Naive thymus-derived CD4-positive, alpha-beta T cell (primary cell): ENCODE measurements around the gene ADCK2. TPM values are rescaled to one million over a fixed set of nuclear protein-coding genes. Genes with fewer than 3 reads are reported as not detected.
"Not testable (repeated sequence)": the region's sequence is repeated elsewhere in the genome, so short reads cannot be mapped to it uniquely, and the experiment has no call there.

Experiments used
- ATAC-seq: fragments of 150-1000 bp; cut with Tn5 transposase; 2 replicates; pipeline ENCODE4 v1.10.0; 2021; ENCODE audit warnings: mild to moderate bottlenecking, moderate library complexity
- CTCF ChIA-PET: fragments of 350-600 bp; sonication (Branson Sonifier 250); formaldehyde crosslinking; loops from one replicate; lab custom pipeline; 2021; ENCODE audit warnings: antibody characterized with exemption; lab: Charles Lee
- POLR2A ChIA-PET: fragments of 350-600 bp; sonication (Branson Sonifier 250); formaldehyde crosslinking; loops from one replicate; lab custom pipeline; 2021; ENCODE audit warnings: antibody characterized with exemption, inconsistent platforms; lab: Charles Lee
- DNase-seq, 9 donors: peaks; one replicate each; pipeline versions ENCODE4 v3.0.0 to v3.0.0-alpha.2; 2020 to 2022; ENCODE audit warnings: mixed read lengths in 1 of 9
- H3K27ac ChIP-seq: one replicate; pipeline ENCODE4 v1.7.0; 2013; ENCODE audit warnings: mild to moderate bottlenecking, low read depth, low read length, moderate library complexity
- H3K27me3 ChIP-seq, 2 donors: one replicate each; pipeline ENCODE4 v1.7.0; 2013; ENCODE audit warnings: low read length in 2 of 2, mild to moderate bottlenecking in 2 of 2, moderate library complexity in 2 of 2; ENCODE audit not compliant: control insufficient read depth in 2 of 2, insufficient read depth in 2 of 2
- H3K36me3 ChIP-seq, 3 experiments: 1 replicate in 2 of 3; 2 replicates in 1 of 3; pipeline ENCODE4 v1.7.0; 2013; ENCODE audit warnings: low read length in 3 of 3, mild to moderate bottlenecking in 3 of 3, moderate library complexity in 1 of 3; ENCODE audit not compliant: insufficient read depth in 3 of 3, control insufficient read depth in 2 of 3
- H3K4me1 ChIP-seq, 2 donors: one replicate each; pipeline ENCODE4 v1.7.0; 2013; ENCODE audit warnings: low read length in 2 of 2, mild to moderate bottlenecking in 2 of 2, moderate library complexity in 1 of 2; ENCODE audit not compliant: control insufficient read depth in 2 of 2, insufficient read depth in 2 of 2
- H3K4me3 ChIP-seq: 2 replicates; pipeline ENCODE4 v1.7.0; 2013; ENCODE audit warnings: mild to moderate bottlenecking, low read length
- H3K9me3 ChIP-seq, 3 experiments: 1 replicate in 2 of 3; 2 replicates in 1 of 3; pipeline ENCODE4 v1.7.0; 2013; ENCODE audit warnings: low read length in 3 of 3; ENCODE audit not compliant: control insufficient read depth in 2 of 3
- H3K27ac Mint-ChIP-seq, 9 donors: one replicate each; pipeline ENCODE4 v1.8.0; 2020 to 2022; ENCODE audit warnings: mixed read lengths in 9 of 9, mild to moderate bottlenecking in 8 of 9, moderate library complexity in 5 of 9, inconsistent platforms in 2 of 9
- H3K27me3 Mint-ChIP-seq, 5 donors: one replicate each; pipeline ENCODE4 v1.8.0; 2021 to 2022; ENCODE audit warnings: mixed read lengths in 5 of 5, mild to moderate bottlenecking in 1 of 5
- H3K36me3 Mint-ChIP-seq, 5 donors: one replicate each; pipeline ENCODE4 v1.8.0; 2020 to 2022; ENCODE audit warnings: mixed read lengths in 5 of 5, mild to moderate bottlenecking in 3 of 5, inconsistent platforms in 1 of 5
- H3K4me1 Mint-ChIP-seq, 7 donors: one replicate each; pipeline ENCODE4 v1.8.0; 2020 to 2022; ENCODE audit warnings: mixed read lengths in 7 of 7, mild to moderate bottlenecking in 3 of 7, inconsistent platforms in 1 of 7
- H3K4me3 Mint-ChIP-seq, 10 donors: one replicate each; pipeline ENCODE4 v1.8.0; 2020 to 2022; ENCODE audit warnings: mild to moderate bottlenecking in 10 of 10, mixed read lengths in 10 of 10, moderate library complexity in 6 of 10, inconsistent platforms in 2 of 10
- H3K9me3 Mint-ChIP-seq, 11 donors: one replicate each; pipeline ENCODE4 v1.8.0; 2020 to 2022; ENCODE audit warnings: mixed read lengths in 11 of 11, mild to moderate bottlenecking in 4 of 11, inconsistent platforms in 1 of 11, moderate library complexity in 1 of 11
- intact Hi-C, 2 donors: fragments of 100-400 bp; cut with micrococcal nuclease; formaldehyde crosslinking; loops; one replicate each; pipeline ENCODE4 v1.15.1; 2023
- polyA plus RNA-seq, 2 donors: library from polyadenylated mRNA; unstranded; fragments of 300-500 nt; fragmentation: Illumina TruSeq; gene quantifications; one replicate each; pipeline ENCODE4 v1.2.3, GENCODE V29; 2021
- total RNA-seq, 6 experiments: library from RNA in 5 of 6; stranded (reverse) in 5 of 6; gene quantifications; 1 replicate in 5 of 6; 2 replicates in 1 of 6; pipeline ENCODE4 v1.2.3 and lab custom pipeline; 2021 to 2026

ADCK2 gene, protein sequence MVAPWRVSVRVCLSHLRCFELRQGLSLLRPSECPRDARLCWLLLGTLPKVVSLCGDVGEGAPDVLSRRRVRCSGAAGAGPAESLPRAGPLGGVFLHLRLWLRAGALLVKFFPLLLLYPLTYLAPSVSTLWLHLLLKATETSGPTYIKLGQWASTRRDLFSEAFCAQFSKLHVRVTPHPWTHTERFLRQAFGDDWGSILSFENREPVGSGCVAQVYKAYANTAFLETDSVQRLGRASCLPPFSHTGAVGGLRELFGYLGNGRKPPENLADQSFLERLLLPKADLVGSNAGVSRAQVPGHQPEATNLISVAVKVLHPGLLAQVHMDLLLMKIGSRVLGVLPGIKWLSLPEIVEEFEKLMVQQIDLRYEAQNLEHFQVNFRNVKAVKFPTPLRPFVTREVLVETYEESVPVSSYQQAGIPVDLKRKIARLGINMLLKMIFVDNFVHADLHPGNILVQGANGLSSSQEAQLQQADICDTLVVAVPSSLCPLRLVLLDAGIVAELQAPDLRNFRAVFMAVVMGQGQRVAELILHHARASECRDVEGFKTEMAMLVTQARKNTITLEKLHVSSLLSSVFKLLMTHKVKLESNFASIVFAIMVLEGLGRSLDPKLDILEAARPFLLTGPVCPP
- 10 to 100 TPM; 15.2 to 19.0 (median 18.3) TPM for total RNA-seq
- 10 to 100 TPM; 32.2 to 34.2 TPM for polyA plus RNA-seq
- total RNA-seq (lab: John Stamatoyannopoulos, UW) = 21.0 reads per million, percentile 51 among the genes with 10 or more reads in this experiment

DNA sequence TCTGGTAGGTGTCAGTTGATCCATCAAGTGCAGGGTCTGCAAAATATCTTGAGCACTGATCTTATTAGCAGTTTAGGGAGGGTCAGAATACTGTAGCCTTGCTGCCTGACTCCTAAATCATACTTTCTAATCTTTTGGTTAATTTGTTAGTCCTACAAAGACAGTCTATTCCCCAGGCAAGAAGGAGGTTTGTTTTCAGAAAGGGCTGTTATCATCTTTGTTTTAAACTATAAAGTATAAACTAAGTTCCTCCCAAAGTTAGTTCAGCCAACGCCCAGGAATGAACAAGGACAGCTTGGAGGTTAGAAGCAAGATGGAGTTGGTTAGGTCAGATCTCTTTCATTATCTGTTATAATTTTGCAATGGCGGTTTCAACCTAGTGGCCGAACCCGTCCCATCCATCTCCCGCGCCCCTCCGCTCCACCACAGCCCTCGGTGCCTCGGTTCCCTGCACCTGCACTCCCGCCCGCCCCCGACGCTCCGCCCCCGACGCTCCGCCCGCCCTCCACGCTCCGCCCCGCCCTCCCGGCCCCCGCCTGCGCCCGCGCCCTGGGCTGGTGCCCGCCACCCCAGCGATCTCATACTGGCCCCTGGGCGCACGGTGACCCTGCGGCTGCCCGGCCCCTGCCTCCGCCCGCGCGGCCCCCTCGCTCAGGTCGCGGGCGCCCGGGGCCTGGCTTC, at the start of gene ADCK2:
TSS of gene ADCK2 (plus strand) at position 564 of the 681 bp plus-strand sequence. CDS start 386 bp downstream, outside the sequence.
- Histone ChIP-seq H3K4me1 (peaks cover 11 to 14% of the 10 kb centered on the region in 2 donors), H3K36me3 (peaks cover 0 to 11% (median 0%) of the 10 kb centered on the region in 3 experiments), H3K4me3 (peak within 1 kb of the TSS; percentile 82), H3K9me3 (no peaks in the 10 kb centered on the region), H3K27ac (peak within 1 kb of the TSS; percentile 91), H3K27me3 (no peaks in the 10 kb centered on the region)
- H3K27ac Mint-ChIP-seq = peak within 1 kb of the TSS; percentile 80 to 97 (median 88)
- POLR2A ChIA-PET = interaction anchor here (0.7 to 3.2 kb wide), 8 partner anchors 16 to 1312 kb away, joined by 3 to 26 read pairs (median 4); partner anchors contain the start of gene NDUFB2
- H3K36me3 Mint-ChIP-seq = peaks cover 0 to 5% (median 0%) of the 10 kb centered on the region in 5 donors
- H3K4me1 Mint-ChIP-seq = peaks cover 13 to 37% (median 34%) of the 10 kb centered on the region in 7 donors
- peak; percentile 78 for ATAC-seq
- intact Hi-C loops = loop anchor here (1.0 to 10.0 kb wide), 12 partner anchors 24 to 1066 kb away; partner anchors contain the start of genes BRAF (in 2 of the 2), NDUFB2 (in 2 of the 2), SSBP1 (in 2 of the 2) and AGK (in 1 of the 2)
- DNase-seq = peak in 4 of 9 donors; percentile 52 to 69 (median 60)
- CTCF ChIA-PET = no interaction called here
- peaks cover 0 to 13% (median 0%) of the 10 kb centered on the region in 5 donors for H3K27me3 Mint-ChIP-seq
- no peaks in the 10 kb centered on the region for H3K9me3 Mint-ChIP-seq
- H3K4me3 Mint-ChIP-seq = peak within 1 kb of the TSS; percentile 81 to 94 (median 89)

DNA sequence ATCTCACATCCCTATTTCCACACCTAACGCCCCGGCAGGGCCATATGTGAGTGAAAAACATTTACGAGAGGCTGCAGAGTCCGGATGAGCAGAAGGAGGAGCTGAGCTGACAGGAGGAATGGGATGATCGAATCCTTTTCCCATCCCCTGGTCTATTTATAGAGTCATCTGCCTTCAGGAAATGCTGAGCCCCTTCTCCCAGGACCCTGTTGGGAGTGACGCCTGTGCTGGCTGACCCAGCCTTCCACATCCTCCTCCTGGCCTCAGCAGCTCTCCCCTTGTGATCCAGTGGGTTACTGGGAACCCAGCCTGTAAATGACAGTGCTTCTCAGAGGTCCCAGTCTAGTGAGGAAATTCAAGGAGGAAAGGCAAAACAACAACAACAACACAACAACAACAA, 48.8 kb upstream of the ADCK2 start:
- POLR2A ChIA-PET = interaction anchor here (0.7 kb wide), 1 partner anchor 47 kb away, joined by 3 read pairs; no protein-coding TSS in a partner anchor
- intact Hi-C loops = no loop called here

DNA sequence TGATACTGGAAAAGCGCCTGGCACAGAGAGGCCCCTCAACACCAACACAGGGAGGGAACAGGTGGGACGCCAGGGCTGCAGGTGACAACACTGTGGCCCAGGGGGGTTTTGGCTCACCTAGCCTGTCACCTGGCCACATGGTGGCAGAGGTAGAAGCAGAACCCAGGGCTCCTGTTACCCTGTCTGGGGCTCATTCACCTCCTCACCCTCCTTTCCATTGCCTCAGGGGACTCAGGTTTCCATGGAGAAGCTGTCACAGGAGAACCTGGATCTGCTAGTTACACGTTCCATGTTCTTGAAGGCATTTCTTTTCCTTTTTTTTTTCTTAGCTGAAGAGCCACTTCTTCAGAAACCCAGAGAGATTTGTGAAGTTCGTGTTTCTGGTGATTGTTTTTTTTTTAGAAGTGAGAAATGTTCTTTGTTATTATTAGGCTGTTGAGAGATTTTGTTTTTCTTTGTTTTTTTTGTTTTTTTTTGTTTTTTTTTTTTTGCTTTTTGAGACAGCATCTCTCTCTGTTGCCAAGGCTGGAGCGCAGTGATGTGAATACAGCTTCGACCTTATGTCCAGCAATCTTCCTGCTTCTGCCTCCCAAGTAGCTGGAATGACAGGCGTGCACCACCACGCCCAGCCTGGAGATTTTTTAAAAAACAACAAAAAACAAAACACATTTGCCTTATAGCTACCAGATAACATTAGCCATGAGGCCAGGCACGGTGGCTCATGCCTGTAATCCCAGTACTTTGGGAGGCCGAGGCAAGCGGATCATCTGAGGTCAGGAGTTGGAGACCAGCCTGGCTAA, 48.2 kb upstream of the ADCK2 start:
- H3K27ac Mint-ChIP-seq = no peak overlapping the region
- CTCF ChIA-PET = no interaction called here

More for the DNA sequence above, 48.8 kb upstream of the ADCK2 start:
- H3K4me3 ChIP-seq = no peak overlapping the region
- no peak for DNase-seq
- H3K27ac ChIP-seq = no peak overlapping the region
- ATAC-seq = no peak
- Mint-ChIP-seq H3K27ac (no peak overlapping the region), H3K27me3 (peaks cover 0 to 8% (median under 1%) of the 10 kb centered on the region in 5 donors), H3K9me3 (peaks cover 0 to 2% (median 0%) of the 10 kb centered on the region in 11 donors), H3K4me3 (no peak overlapping the region), H3K4me1 (no peaks in the 10 kb centered on the region), H3K36me3 (no peaks in the 10 kb centered on the region)
- no peaks in the 10 kb centered on the region for H3K36me3 ChIP-seq
- H3K9me3 ChIP-seq = no peaks in the 10 kb centered on the region
- no peaks in the 10 kb centered on the region for H3K4me1 ChIP-seq
- H3K27me3 ChIP-seq = no peaks in the 10 kb centered on the region
- CTCF ChIA-PET = no interaction called here

DNA sequence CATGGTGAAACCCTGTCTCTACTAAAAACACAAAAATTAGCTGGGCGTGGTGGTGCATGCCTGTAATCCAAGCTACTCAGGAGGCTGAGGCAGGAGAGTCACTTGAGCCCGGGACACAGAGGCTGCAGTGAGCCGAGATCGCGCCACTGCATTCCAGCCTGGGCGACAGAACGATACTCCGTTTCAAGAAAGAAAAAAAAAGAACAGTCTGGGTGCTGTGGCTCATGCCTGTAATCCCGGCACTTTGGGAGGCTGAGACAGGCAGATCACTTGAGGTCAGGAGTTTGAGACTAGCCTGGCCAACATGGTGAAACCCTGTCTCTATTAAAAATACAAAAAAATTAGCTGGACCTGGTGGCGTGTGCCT, 47.6 kb upstream of the ADCK2 start:
- H3K27me3 ChIP-seq, H3K27me3 Mint-ChIP-seq, H3K36me3 ChIP-seq, intact Hi-C loops, CTCF ChIA-PET, H3K27ac Mint-ChIP-seq, H3K4me3 ChIP-seq, H3K4me3 Mint-ChIP-seq, H3K27ac ChIP-seq, H3K4me1 Mint-ChIP-seq, H3K36me3 Mint-ChIP-seq, H3K9me3 ChIP-seq, DNase-seq, H3K9me3 Mint-ChIP-seq, ATAC-seq, H3K4me1 ChIP-seq: not testable (repeated sequence)
- POLR2A ChIA-PET = interaction anchor here (0.6 kb wide), 1 partner anchor 16 kb away, joined by 3 read pairs; no protein-coding TSS in a partner anchor

More for the DNA sequence above, 48.2 kb upstream of the ADCK2 start:
- no peak overlapping the region for H3K4me3 Mint-ChIP-seq
- peaks cover 0 to 8% (median 5%) of the 10 kb centered on the region in 5 donors for H3K27me3 Mint-ChIP-seq
- no peaks in the 10 kb centered on the region for H3K9me3 ChIP-seq
- no peak overlapping the region for H3K27ac ChIP-seq
- peaks cover 0 to 2% (median 0%) of the 10 kb centered on the region in 11 donors for H3K9me3 Mint-ChIP-seq
- no peaks in the 10 kb centered on the region for H3K4me1 ChIP-seq
- H3K4me1 Mint-ChIP-seq = no peaks in the 10 kb centered on the region
- no peaks in the 10 kb centered on the region for H3K27me3 ChIP-seq
- no peaks in the 10 kb centered on the region for H3K36me3 Mint-ChIP-seq
- intact Hi-C loops = no loop called here
- no peak for DNase-seq
- H3K4me3 ChIP-seq = no peak overlapping the region
- H3K36me3 ChIP-seq = no peaks in the 10 kb centered on the region
- ATAC-seq = no peak
- POLR2A ChIA-PET = interaction anchor here (0.7 kb wide), 1 partner anchor 48 kb away, joined by 3 read pairs; no protein-coding TSS in a partner anchor

DNA sequence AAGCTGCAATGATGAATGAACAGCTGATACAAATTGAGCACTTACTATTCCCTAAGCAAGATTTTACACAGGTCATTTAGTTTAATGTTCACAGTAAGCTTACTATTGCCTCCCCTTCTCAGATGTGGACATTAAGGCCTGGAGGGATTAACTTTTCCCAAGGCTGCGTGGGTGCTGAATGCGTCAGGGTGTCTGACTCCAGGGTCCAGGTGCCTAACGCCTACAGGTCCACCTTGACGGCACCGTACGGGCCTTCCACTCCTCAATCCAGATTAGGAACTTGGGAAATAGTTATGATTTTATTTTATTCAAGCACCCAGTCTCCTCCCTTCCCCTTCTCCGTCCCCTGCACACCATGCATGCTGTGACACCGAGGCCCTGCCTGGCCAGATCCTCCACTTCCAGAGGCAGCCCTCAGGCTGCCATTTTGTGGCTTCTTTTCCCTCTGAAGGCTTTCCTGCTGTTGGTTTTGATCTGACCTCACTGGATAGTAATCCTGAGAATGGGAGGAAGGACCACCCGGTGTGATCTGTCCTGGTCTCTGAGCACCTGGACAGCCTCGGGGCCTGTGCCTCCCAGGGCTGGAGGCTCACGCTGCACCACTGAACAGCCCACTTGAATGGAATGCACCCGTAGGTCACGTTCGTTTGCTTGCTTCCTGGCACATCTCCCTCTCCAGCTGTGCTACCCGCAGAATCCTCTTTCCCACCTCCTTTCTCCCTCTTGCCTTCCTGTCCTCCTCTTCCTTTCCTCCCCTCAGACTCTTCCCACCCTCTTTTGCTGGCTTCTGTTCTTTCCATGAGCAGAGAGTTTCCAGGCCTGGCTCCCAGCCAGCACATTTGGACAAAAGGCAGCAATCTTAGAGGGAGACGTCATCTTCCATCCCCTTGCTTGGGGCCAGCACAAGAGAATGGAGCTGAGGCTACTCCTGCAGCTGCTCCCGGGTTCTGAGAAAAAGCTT, 46.6 kb upstream of the ADCK2 start:
- Histone ChIP-seq H3K9me3 (no peaks in the 10 kb centered on the region), H3K4me1 (no peaks in the 10 kb centered on the region), H3K4me3 (no peak overlapping the region), H3K36me3 (no peaks in the 10 kb centered on the region), H3K27me3 (no peaks in the 10 kb centered on the region), H3K27ac (no peak overlapping the region)
- peaks cover 0 to 8% (median 8%) of the 10 kb centered on the region in 5 donors for H3K27me3 Mint-ChIP-seq
- H3K4me1 Mint-ChIP-seq = no peaks in the 10 kb centered on the region
- H3K27ac Mint-ChIP-seq = no peak overlapping the region
- intact Hi-C loops = no loop called here
- ChIA-PET CTCF (no interaction called here), POLR2A (interaction anchor here (0.6 kb wide), 1 partner anchor 15 kb away, joined by 3 read pairs; no protein-coding TSS in a partner anchor)
- no peaks in the 10 kb centered on the region for H3K36me3 Mint-ChIP-seq
- peaks cover 0 to 2% (median 0%) of the 10 kb centered on the region in 11 donors for H3K9me3 Mint-ChIP-seq
- DNase-seq = no peak
- no peak overlapping the region for H3K4me3 Mint-ChIP-seq
- ATAC-seq = no peak
